OCI-LY3 (cell line): Measurements from ENCODE around the gene SPATA24.
"Not testable (repeated sequence)": the region's sequence is repeated elsewhere in the genome, so short reads cannot be mapped to it uniquely, and the experiment has no call there.

ENCODE experiments used
- EZH2phosphoT487 ChIP-seq: fragments of 200-600 bp; shearing (Covaris generic); IDR thresholded peaks from 2 replicates; pipeline ENCODE4 v1.6.1; 2018; ENCODE audit warnings: antibody characterized with exemption, mixed run types, low read depth
- TF ChIP-seq, protein P1 (sequence below): fragments of 200-600, 300-600 bp; sonication (generic); IDR thresholded peaks from 2 replicates; pipeline ENCODE4 v1.5.1; 2014; ENCODE audit warnings: antibody characterized with exemption, low read length, low read depth

DNA sequence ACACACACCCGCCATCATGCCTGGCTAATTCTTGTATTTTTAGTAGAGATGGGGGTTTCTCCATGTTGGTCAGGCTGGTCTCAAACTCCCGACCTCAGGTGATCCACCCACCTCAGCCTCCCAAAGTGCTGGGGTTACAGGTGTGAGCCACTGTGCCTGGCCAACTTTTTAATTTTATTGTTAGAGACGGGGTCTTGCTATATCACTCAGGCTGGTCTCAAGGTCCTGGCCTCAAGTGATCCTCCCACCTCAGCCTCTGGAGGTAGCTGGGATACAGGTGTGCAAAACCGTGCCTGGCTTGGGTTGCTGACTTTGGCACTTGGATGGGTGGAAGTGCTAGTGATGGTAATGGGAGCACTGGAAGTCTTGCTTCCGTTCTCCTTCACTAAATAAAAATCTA is 5.2 kb upstream of the SPATA24 start:
- TF ChIP-seq, protein P1, sequence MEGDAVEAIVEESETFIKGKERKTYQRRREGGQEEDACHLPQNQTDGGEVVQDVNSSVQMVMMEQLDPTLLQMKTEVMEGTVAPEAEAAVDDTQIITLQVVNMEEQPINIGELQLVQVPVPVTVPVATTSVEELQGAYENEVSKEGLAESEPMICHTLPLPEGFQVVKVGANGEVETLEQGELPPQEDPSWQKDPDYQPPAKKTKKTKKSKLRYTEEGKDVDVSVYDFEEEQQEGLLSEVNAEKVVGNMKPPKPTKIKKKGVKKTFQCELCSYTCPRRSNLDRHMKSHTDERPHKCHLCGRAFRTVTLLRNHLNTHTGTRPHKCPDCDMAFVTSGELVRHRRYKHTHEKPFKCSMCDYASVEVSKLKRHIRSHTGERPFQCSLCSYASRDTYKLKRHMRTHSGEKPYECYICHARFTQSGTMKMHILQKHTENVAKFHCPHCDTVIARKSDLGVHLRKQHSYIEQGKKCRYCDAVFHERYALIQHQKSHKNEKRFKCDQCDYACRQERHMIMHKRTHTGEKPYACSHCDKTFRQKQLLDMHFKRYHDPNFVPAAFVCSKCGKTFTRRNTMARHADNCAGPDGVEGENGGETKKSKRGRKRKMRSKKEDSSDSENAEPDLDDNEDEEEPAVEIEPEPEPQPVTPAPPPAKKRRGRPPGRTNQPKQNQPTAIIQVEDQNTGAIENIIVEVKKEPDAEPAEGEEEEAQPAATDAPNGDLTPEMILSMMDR: not testable (repeated sequence)
- TF ChIP-seq EZH2phosphoT487: not testable (repeated sequence)
